Measurements from ENCODE around the gene DAND5.

The DAND5 gene

GRCh38 chr19:12969292-12969988 is at the start of gene DAND5:
DAND5 (plus strand) TSS chr19:12969576; CDS start chr19:12969661, 85 bp downstream.
- ATAC-seq (no peak), DNase-seq (no peak)

GRCh38 chr19:12921047-12921446 is 48.3 kb upstream of the DAND5 start:
- DNase-seq: no peak
- ATAC-seq: no peak

GRCh38 chr19:12922959-12923358 is 46.4 kb upstream of the DAND5 start:
- no peak for DNase-seq
- ATAC-seq: no peak

GRCh38 chr19:12924621-12925310 is 44.6 kb upstream of the DAND5 start:
- DNase-seq (no peak), ATAC-seq (no peak)

- ATAC-seq (no peak), DNase-seq (no peak)
Observed at GRCh38 chr19:12930002-12930645, 39.3 kb upstream of the DAND5 start.

- ATAC-seq (no peak), DNase-seq (no peak)
Observed at GRCh38 chr19:12932392-12933286, 36.7 kb upstream of the DAND5 start.

GRCh38 chr19:12933287-12934072 is 35.9 kb upstream of the DAND5 start, which contains the start of gene FARSA:
FARSA (minus strand) TSS chr19:12933711; CDS start chr19:12933696, 15 bp downstream.
- peak; percentile 77 for ATAC-seq
- DNase-seq: peak; percentile 89

GRCh38 chr19:12935071-12935470 is 34.3 kb upstream of the DAND5 start:
- no peak for ATAC-seq
- DNase-seq: no peak

GRCh38 chr19:12936582-12936981 is 32.8 kb upstream of the DAND5 start:
- ATAC-seq (no peak), DNase-seq (no peak)

- ATAC-seq (no peak), DNase-seq (peak; percentile 50)
Observed at GRCh38 chr19:12937093-12937926, 32.1 kb upstream of the DAND5 start.

GRCh38 chr19:12937927-12938778 is 31.2 kb upstream of the DAND5 start, which contains the start of gene CALR:
CALR (plus strand) TSS chr19:12938609; CDS start chr19:12938680, 71 bp downstream.
- peak; percentile 99 for DNase-seq
- ATAC-seq: peak; percentile 92

- DNase-seq: peak; percentile 43
- no peak for ATAC-seq
Observed at GRCh38 chr19:12938779-12939601, 30.4 kb upstream of the DAND5 start.

GRCh38 chr19:12939975-12940423 is 29.4 kb upstream of the DAND5 start:
- no peak for DNase-seq
- ATAC-seq: no peak

GRCh38 chr19:12940897-12941296 is 28.5 kb upstream of the DAND5 start:
- ATAC-seq (no peak), DNase-seq (no peak)

- DNase-seq: no peak
- no peak for ATAC-seq
Observed at GRCh38 chr19:12943437-12944044, 25.8 kb upstream of the DAND5 start.

- DNase-seq (no peak), ATAC-seq (no peak)
Observed at GRCh38 chr19:12944104-12944674, 25.2 kb upstream of the DAND5 start.

- ATAC-seq: peak; percentile 79
- peak; percentile 100 for DNase-seq
Observed at GRCh38 chr19:12945479-12946091, 23.8 kb upstream of the DAND5 start, which contains the start of gene RAD23A. RAD23A (plus strand) TSS chr19:12945862; CDS start chr19:12945949, 87 bp downstream.

All from stimulated activated naive CD8-positive, alpha-beta T cell treated with anti-CD3 and anti-CD28 coated beads, Interleukin-15, Interleukin-2, amounts not matched to agents 100 U/mL and 50 U/mL, for 24 hours (primary cell).